MM.1S (cell line): ENCODE results near the gene NRIP2.

Experiments
- DNase-seq: peaks from one replicate; pipeline ENCODE4 v3.0.0-alpha.2; 2015
- H2AFZ ChIP-seq: fragments of 300-600 bp; sonication (generic); 2 replicates; pipeline ENCODE4 v1.6.0; 2016; ENCODE audit warnings: antibody characterized with exemption, low read length
- H3F3A ChIP-seq: fragments of 300-600 bp; sonication (generic); 2 replicates; pipeline ENCODE4 v1.6.1; 2016; ENCODE audit warnings: mild to moderate bottlenecking, antibody characterized with exemption, low read length, moderate library complexity, mixed read lengths; ENCODE audit not compliant: insufficient read depth
- H3K27ac ChIP-seq: fragments of 300-600 bp; sonication (generic); 2 replicates; pipeline ENCODE4 v1.5.1; 2016; ENCODE audit warnings: mild to moderate bottlenecking, low read length
- H3K27me3 ChIP-seq: fragments of 300-600 bp; sonication (generic); replicated peaks from 2 replicates; pipeline ENCODE4 v1.6.0; 2016; ENCODE audit warnings: low read length; ENCODE audit not compliant: insufficient read depth
- H3K36me3 ChIP-seq: fragments of 300-600 bp; sonication (generic); replicated peaks from 2 replicates; pipeline ENCODE4 v1.6.1; 2016; ENCODE audit warnings: mild to moderate bottlenecking, low read length, mixed read lengths; ENCODE audit not compliant: insufficient read depth
- H3K4me1 ChIP-seq: fragments of 300-600 bp; sonication (generic); 2 replicates; pipeline ENCODE4 v1.6.1; 2016; ENCODE audit warnings: low read length, mixed read lengths
- H3K4me2 ChIP-seq: fragments of 300-600 bp; sonication (generic); 2 replicates; pipeline ENCODE4 v1.6.0; 2016; ENCODE audit warnings: low read depth, low read length
- H3K4me3 ChIP-seq: fragments of 300-600 bp; sonication (generic); 2 replicates; pipeline ENCODE4 v1.5.1; 2016; ENCODE audit warnings: low read length, mixed read lengths
- H3K79me2 ChIP-seq: fragments of 300-600 bp; sonication (generic); 2 replicates; pipeline ENCODE4 v1.6.1; 2016; ENCODE audit warnings: mixed run types, low read length, mixed read lengths
- H3K9ac ChIP-seq: fragments of 300-600 bp; sonication (generic); 2 replicates; pipeline ENCODE4 v1.6.1; 2016; ENCODE audit warnings: low read length, mixed read lengths
- H3K9me2 ChIP-seq: fragments of 300-600 bp; sonication (generic); replicated peaks from 2 replicates; pipeline ENCODE4 v1.6.1; 2016; ENCODE audit warnings: mild to moderate bottlenecking, low read length, mixed read lengths; ENCODE audit not compliant: insufficient read depth
- H3K9me3 ChIP-seq: fragments of 300-600 bp; sonication (generic); replicated peaks from 2 replicates; pipeline ENCODE4 v1.6.1; 2016; ENCODE audit warnings: mild to moderate bottlenecking, low read length, mixed read lengths; ENCODE audit not compliant: insufficient read depth
- H4K20me1 ChIP-seq: fragments of 300-600 bp; sonication (generic); 2 replicates; pipeline ENCODE4 v1.6.1; 2016; ENCODE audit warnings: mild to moderate bottlenecking, low read length, moderate library complexity, mixed read lengths; ENCODE audit not compliant: insufficient read depth
- EZH2 ChIP-seq: fragments of 300-600 bp; sonication (generic); optimal IDR thresholded peaks from 2 replicates; pipeline ENCODE3; 2017; ENCODE audit warnings: low read depth, mild to moderate bottlenecking, antibody characterized with exemption, low read length, mixed read lengths
- EZH2phosphoT487 ChIP-seq: fragments of 300-600 bp; sonication (generic); IDR thresholded peaks from 2 replicates; pipeline ENCODE4 v1.6.1; 2018; ENCODE audit warnings: antibody characterized with exemption, low read length
- TF ChIP-seq, protein P1 (sequence below): fragments of 300-600 bp; sonication (generic); IDR thresholded peaks from 2 replicates; pipeline ENCODE4 v1.5.1; 2016; ENCODE audit warnings: antibody characterized with exemption, low read length, mixed read lengths

Gene NRIP2

DNA sequence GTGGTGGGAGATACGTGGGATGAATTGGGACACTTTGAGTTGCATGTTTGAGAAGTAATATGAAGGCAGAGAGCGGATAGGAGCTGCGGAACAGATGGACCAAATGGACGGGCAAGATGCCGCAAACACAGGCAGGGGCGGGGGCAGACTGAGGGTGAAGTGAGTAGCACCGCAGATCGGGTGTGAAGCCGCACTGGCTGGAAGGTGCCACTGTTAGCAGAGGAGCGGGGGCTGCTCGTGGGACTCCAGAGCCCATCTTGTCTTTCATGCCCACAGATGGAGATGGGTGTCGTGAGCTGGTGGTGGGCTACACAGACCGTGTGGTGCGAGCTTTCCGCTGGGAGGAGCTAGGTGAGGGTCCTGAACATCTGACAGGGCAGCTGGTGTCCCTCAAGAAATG lies 15.0 kb downstream of the NRIP2 start:
- H2AFZ ChIP-seq = no peak overlapping the region
- no peaks in the 10 kb centered on the region for H3K9me2 ChIP-seq
- no peaks in the 10 kb centered on the region for H4K20me1 ChIP-seq
- no peaks in the 10 kb centered on the region for H3K4me1 ChIP-seq
- peaks cover 3% of the 10 kb centered on the region; the same call in 1 of the 2 replicates for H3K36me3 ChIP-seq
- no peaks in the 10 kb centered on the region for H3K9me3 ChIP-seq
- H3K4me3 ChIP-seq = no peak overlapping the region
- DNase-seq = no peak
- no peaks in the 10 kb centered on the region for H3K27me3 ChIP-seq
- H3K79me2 ChIP-seq = peaks cover 13% of the 10 kb centered on the region
- no peak overlapping the region for H3K4me2 ChIP-seq
- no peak for TF ChIP-seq EZH2
- H3K9ac ChIP-seq = no peak overlapping the region
- no peak overlapping the region for H3K27ac ChIP-seq
- H3F3A ChIP-seq = no peaks in the 10 kb centered on the region

DNA sequence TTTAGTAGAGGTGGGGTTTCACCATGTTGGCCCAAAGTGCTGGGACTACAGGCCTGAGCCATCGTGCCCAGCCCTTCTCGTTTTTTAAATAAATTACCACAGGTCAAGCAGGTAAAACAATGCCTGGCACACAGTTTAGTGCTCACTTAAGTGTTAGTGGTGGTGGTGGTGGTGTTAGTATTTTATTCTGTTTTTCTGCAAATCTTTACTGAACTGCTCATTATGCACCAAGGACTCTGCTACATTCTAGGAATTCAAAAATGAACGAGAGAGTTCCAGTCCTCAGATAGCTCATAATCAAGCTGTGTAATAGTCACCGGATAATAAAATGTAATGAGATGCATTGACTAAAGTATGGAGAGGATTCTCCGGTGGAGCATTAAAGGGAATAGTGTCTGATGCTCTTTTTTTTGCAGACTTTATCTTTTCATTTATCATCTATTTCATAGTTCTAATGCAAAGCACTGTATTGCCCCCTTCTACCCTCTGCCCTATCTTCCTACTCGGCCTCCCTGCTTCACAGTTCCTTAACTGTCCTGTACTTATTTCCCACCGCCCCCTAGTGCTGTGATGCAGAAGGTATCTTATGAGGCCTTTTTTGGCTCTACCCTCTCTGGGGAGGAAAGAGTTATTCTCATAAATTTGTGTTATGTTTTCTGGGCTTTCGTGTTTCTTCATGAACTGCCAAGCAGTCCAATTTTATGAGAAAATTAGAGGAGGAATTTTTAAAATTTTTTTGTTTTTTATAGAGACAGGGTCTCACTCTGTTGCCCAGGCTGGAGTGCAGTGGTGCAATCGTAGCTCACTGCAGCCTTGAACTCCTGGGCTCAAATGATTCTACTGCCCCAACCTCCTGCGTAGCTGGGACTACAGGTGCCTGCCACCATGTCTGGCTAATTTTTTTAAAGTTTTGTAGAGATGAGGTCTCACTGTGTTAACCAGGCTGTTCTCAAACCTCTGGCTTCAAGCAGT lies 21.3 kb downstream of the NRIP2 start:
- peak; percentile 80 for DNase-seq
- H3K27me3 ChIP-seq = no peaks in the 10 kb centered on the region
- H3K4me3 ChIP-seq = peak overlapping the region; percentile 94
- peak overlapping the region; percentile 93; the same call in 1 of the 2 replicates for H3K27ac ChIP-seq
- peaks cover 8% of the 10 kb centered on the region; the same call in 1 of the 2 replicates for H3F3A ChIP-seq
- peaks cover 38% of the 10 kb centered on the region for H3K79me2 ChIP-seq
- peak overlapping the region; percentile 96 for H2AFZ ChIP-seq
- no peaks in the 10 kb centered on the region for H3K9me3 ChIP-seq
- TF ChIP-seq EZH2phosphoT487 = no peak
- TF ChIP-seq, protein P1, sequence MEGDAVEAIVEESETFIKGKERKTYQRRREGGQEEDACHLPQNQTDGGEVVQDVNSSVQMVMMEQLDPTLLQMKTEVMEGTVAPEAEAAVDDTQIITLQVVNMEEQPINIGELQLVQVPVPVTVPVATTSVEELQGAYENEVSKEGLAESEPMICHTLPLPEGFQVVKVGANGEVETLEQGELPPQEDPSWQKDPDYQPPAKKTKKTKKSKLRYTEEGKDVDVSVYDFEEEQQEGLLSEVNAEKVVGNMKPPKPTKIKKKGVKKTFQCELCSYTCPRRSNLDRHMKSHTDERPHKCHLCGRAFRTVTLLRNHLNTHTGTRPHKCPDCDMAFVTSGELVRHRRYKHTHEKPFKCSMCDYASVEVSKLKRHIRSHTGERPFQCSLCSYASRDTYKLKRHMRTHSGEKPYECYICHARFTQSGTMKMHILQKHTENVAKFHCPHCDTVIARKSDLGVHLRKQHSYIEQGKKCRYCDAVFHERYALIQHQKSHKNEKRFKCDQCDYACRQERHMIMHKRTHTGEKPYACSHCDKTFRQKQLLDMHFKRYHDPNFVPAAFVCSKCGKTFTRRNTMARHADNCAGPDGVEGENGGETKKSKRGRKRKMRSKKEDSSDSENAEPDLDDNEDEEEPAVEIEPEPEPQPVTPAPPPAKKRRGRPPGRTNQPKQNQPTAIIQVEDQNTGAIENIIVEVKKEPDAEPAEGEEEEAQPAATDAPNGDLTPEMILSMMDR = peak; percentile 73
- peak overlapping the region; percentile 94 for H3K9ac ChIP-seq
- no peaks in the 10 kb centered on the region for H4K20me1 ChIP-seq
- peak overlapping the region; percentile 69 for H3K4me2 ChIP-seq
- peaks cover 9% of the 10 kb centered on the region; the same call in 1 of the 2 replicates for H3K4me1 ChIP-seq
- H3K36me3 ChIP-seq = peaks cover 3% of the 10 kb centered on the region; the same call in 1 of the 2 replicates
- H3K9me2 ChIP-seq = no peaks in the 10 kb centered on the region

DNA sequence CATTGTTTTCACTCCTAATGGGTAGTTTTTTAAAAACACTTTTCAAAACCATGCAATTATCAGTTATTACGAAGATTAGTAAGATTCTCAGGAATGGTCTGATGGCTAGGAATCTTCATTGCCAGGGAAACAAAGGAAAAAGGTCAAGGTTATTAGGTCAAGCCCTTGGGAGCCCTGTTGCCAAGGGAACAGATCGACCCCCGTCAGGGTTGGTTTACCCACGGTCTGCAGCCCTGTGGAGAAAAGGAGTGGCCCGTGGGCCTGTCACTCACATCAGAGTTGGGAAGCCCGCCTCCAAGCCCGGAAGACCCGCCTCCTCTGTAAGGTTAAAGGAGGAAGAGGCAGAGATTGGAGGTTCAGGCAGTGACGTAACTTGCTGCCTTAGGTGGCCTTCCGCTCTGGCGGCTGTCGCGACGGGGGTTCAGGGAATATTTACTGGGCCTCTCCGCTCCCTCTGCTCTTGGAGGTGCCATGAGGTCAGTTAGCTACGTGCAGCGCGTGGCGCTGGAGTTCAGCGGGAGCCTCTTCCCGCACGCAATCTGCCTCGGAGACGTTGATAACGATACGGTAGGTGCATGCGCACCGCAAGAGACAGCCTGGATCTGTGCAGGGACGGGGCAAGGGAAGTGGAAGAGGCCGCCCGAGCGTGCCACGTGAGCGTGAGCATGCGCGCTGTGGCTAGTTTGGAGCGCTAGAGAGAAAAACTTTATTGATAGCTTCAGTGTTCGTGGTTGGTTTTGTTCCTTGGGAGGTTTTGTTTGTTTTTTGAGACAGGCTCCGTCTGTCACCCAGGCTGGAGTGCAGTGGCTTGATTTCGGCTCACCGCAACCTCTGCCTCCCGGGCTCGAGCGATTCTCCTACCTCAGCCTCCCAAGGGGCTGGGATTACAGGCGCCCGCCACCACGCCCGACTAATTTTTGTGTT lies 22.3 kb downstream of the NRIP2 start, which contains the start of gene ITFG2:
Gene ITFG2, plus strand, starts transcription at position 379 of the 924 bp plus-strand sequence. Its CDS starts 93 bp downstream, at position 472.
- Histone ChIP-seq H3F3A (peaks cover 8% of the 10 kb centered on the region; the same call in 1 of the 2 replicates), H3K36me3 (no peaks in the 10 kb centered on the region), H3K4me2 (peak within 1 kb of the TSS; percentile 81), H3K4me1 (peaks cover 9% of the 10 kb centered on the region; the same call in 1 of the 2 replicates), H3K4me3 (peak within 1 kb of the TSS; percentile 94), H3K9me3 (no peaks in the 10 kb centered on the region), H2AFZ (peak within 1 kb of the TSS; percentile 96), H4K20me1 (no peaks in the 10 kb centered on the region), H3K27ac (peak within 1 kb of the TSS; percentile 93), H3K27me3 (no peaks in the 10 kb centered on the region), H3K79me2 (peaks cover 38% of the 10 kb centered on the region), H3K9me2 (no peaks in the 10 kb centered on the region), H3K9ac (peak within 1 kb of the TSS; percentile 94)
- DNase-seq = peak; percentile 99
- TF ChIP-seq EZH2 (no peak), EZH2phosphoT487 (no peak)
- TF ChIP-seq, protein P1 = no peak
